ENCODE measurements around the gene WDR27.

GRCh38 chr6:169641461-169642085 lies 60.3 kb downstream of the WDR27 start:
- TF ChIP-seq, protein P1, sequence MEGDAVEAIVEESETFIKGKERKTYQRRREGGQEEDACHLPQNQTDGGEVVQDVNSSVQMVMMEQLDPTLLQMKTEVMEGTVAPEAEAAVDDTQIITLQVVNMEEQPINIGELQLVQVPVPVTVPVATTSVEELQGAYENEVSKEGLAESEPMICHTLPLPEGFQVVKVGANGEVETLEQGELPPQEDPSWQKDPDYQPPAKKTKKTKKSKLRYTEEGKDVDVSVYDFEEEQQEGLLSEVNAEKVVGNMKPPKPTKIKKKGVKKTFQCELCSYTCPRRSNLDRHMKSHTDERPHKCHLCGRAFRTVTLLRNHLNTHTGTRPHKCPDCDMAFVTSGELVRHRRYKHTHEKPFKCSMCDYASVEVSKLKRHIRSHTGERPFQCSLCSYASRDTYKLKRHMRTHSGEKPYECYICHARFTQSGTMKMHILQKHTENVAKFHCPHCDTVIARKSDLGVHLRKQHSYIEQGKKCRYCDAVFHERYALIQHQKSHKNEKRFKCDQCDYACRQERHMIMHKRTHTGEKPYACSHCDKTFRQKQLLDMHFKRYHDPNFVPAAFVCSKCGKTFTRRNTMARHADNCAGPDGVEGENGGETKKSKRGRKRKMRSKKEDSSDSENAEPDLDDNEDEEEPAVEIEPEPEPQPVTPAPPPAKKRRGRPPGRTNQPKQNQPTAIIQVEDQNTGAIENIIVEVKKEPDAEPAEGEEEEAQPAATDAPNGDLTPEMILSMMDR (IDR thresholded peaks at IDR 0.05; ENCODE audit: poor library complexity, severe bottlenecking) = no peak
- TF ChIP-seq REST (IDR thresholded peaks at IDR 0.05; ENCODE audit: borderline replicate concordance) (no peak), EZH2 (IDR thresholded peaks at IDR 0.05; ENCODE audit: borderline replicate concordance, insufficient read depth, low read length, poor library complexity, severe bottlenecking) (no peak), TAF1 (IDR thresholded peaks at IDR 0.05; ENCODE audit: low read depth) (no peak), EP300 (conservative IDR thresholded peaks at IDR 0.05; ENCODE audit: poor library complexity, severe bottlenecking) (no peak), RAD21 (conservative IDR thresholded peaks at IDR 0.05) (no peak), POLR2AphosphoS5 (IDR thresholded peaks at IDR 0.05) (no peak)

All from neural cell (in vitro differentiated cells).